Measurements from ENCODE around the gene ST7. TPM values are rescaled to one million over a fixed set of nuclear protein-coding genes. Genes with fewer than 3 reads are reported as not detected.

Gene ST7
- total RNA-seq, 4 donors from 2014 or later = 16.2 to 38.6 (median 22.5) TPM

DNA sequence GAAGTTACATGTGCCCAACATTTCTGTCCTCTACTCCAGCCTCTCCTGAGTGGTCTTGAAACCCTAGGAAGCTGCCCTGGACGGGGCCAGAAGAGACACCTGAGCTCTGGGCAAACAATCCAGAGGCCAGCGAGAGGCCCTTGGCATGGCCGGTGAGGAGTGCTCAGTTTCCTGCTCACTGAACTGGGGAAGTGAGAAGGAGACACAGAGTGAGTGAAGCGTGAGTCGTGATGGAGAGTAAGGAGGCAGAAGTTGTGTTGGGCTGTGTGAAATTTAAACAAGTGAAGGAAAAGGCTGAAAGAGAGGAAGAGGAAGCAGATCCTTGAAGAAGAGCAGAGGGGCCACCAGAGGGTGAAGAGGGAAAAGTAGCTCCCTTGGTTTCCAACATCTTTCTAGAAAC lies 296.4 kb downstream of the ST7 start:
- TF ChIP-seq, protein P1, sequence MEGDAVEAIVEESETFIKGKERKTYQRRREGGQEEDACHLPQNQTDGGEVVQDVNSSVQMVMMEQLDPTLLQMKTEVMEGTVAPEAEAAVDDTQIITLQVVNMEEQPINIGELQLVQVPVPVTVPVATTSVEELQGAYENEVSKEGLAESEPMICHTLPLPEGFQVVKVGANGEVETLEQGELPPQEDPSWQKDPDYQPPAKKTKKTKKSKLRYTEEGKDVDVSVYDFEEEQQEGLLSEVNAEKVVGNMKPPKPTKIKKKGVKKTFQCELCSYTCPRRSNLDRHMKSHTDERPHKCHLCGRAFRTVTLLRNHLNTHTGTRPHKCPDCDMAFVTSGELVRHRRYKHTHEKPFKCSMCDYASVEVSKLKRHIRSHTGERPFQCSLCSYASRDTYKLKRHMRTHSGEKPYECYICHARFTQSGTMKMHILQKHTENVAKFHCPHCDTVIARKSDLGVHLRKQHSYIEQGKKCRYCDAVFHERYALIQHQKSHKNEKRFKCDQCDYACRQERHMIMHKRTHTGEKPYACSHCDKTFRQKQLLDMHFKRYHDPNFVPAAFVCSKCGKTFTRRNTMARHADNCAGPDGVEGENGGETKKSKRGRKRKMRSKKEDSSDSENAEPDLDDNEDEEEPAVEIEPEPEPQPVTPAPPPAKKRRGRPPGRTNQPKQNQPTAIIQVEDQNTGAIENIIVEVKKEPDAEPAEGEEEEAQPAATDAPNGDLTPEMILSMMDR (IDR thresholded peaks at IDR 0.05; ENCODE audit: low read depth) = no peak

DNA sequence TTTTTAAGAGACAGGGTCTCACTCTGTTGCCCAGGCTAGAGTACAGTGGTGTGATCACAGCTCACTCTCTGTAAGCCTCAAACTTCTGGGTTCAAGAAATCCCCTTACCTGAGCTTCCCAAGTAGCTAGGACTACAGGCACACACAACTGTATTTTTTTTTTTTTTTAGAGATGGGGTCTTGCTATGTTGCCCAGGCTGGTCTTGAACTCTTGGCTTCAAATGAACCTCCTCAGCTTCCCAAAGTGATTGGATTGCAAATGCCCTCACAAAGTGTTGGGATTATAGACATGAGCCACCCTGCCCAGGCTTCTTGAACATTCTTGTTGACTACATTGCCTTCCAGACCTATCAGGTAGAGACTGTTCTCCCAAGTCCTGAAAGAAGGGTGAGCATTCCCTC lies 296.9 kb downstream of the ST7 start:
- TF ChIP-seq, protein P1 (IDR thresholded peaks at IDR 0.05; ENCODE audit: low read depth) = no peak

DNA sequence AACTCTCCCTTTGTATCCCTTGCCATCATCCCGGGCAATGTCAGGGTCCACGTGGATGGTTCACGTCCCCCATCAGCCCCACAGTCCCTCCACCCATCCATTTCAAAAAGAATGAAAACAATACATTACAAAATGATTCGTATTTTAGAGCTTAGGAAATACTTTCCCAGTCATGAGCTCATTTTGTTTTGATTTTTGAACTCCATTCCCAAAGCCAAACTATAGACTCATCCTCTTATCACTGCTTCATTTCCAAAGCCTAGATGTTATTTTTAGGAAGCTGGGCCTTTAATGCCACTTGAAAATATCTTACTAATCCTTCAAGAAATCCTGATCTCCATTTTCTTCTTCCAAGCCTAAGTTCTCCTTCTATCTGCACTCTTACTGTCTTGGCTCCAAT lies 297.5 kb downstream of the ST7 start:
- TF ChIP-seq, protein P1 (IDR thresholded peaks at IDR 0.05; ENCODE audit: low read depth) = no peak

GRCh38 chr7:117251687-117252086 lies 298.4 kb downstream of the ST7 start:
- TF ChIP-seq, protein P1 (IDR thresholded peaks at IDR 0.05; ENCODE audit: low read depth) = no peak

GRCh38 chr7:117259615-117260014 lies 306.3 kb downstream of the ST7 start:
- TF ChIP-seq, protein P1 (IDR thresholded peaks at IDR 0.05; ENCODE audit: low read depth) = no peak

- TF ChIP-seq, protein P1 (IDR thresholded peaks at IDR 0.05; ENCODE audit: low read depth) = no peak
Observed at GRCh38 chr7:117262546-117262945, 309.2 kb downstream of the ST7 start.

GRCh38 chr7:117264716-117265115 lies 311.4 kb downstream of the ST7 start:
- TF ChIP-seq, protein P1 (IDR thresholded peaks at IDR 0.05; ENCODE audit: low read depth) = no peak
